ENCODE results near the gene NFYC. TPM values are rescaled to one million over a fixed set of nuclear protein-coding genes. Genes with fewer than 3 reads are reported as not detected.

NFYC gene
- total RNA-seq, 1 experiment from 2014 or later, result 63.3 TPM

GRCh38 chr1:40777224-40777970 is 85.9 kb downstream of the NFYC start:
- H3K4me2 ChIP-seq (ENCODE audit: low read length), result no peak overlapping the region
- intact Hi-C loops (cut with micrococcal nuclease), result no loop called here
- H3K9me3 ChIP-seq (ENCODE audit: control insufficient read depth in 1 of 2, insufficient read depth in 1 of 2, low read depth in 1 of 2, low read length in 2 of 2), result no peaks in the 10 kb centered on the region
- H2AFZ ChIP-seq (ENCODE audit: low read depth, low read length, poor library complexity, severe bottlenecking), result no peak overlapping the region
- H3K27ac ChIP-seq (ENCODE audit: low read depth, low read length), result no peak overlapping the region
- ChIA-PET POLR2A (no interaction called here), CTCF (interaction anchor here (1.0 kb wide), 1 partner anchor 171 kb away, joined by 3 read pairs; no protein-coding TSS in a partner anchor), RAD21 (ENCODE audit: low non-redundant PET in 1 of 2, low total read pairs in 2 of 2, uncharacterized antibody in 2 of 2, unreplicated experiment in 2 of 2) (no interaction called here)
- no peaks in the 10 kb centered on the region for H3K79me2 ChIP-seq (ENCODE audit: insufficient read depth, low read length)
- H3K9me2 ChIP-seq (ENCODE audit: insufficient read depth), result no peaks in the 10 kb centered on the region
- DNase-seq (ENCODE audit: low read depth, low spot score) (no peak), ATAC-seq (no peak)
- TF ChIP-seq CBX3 (IDR thresholded peaks at IDR 0.05; ENCODE audit: low read depth) (no peak), JUND (IDR thresholded peaks at IDR 0.05) (no peak), ZFX (IDR thresholded peaks at IDR 0.05) (no peak), YY1 (IDR thresholded peaks at IDR 0.05; ENCODE audit: extremely low read depth, insufficient replicate concordance, low read depth, low read length) (no peak), CEBPB (IDR thresholded peaks at IDR 0.05; ENCODE audit: low read depth) (no peak), POLR2A (IDR thresholded peaks at IDR 0.05; ENCODE audit: borderline replicate concordance, extremely low read depth, insufficient read depth, insufficient read length) (no peak), SIN3A (IDR thresholded peaks at IDR 0.05; ENCODE audit: low read depth) (no peak), ATF3 (IDR thresholded peaks at IDR 0.05) (no peak), RAD21 (IDR thresholded peaks at IDR 0.05; ENCODE audit: low read depth) (no peak), ZNF274 (IDR thresholded peaks at IDR 0.05; ENCODE audit: low read depth, low read length) (no peak), FOSL1 (IDR thresholded peaks at IDR 0.05; ENCODE audit: low read depth) (no peak), CTCF (IDR thresholded peaks at IDR 0.05 in 2 of 3, conservative IDR thresholded peaks at IDR 0.05 in 1 of 3; ENCODE audit: borderline replicate concordance in 1 of 3, insufficient read depth in 1 of 3, low read depth in 2 of 3, low read length in 2 of 3) (no peak), SRF (IDR thresholded peaks at IDR 0.05; ENCODE audit: low read depth) (no peak), ELF1 (IDR thresholded peaks at IDR 0.05; ENCODE audit: borderline replicate concordance, low read depth) (no peak), EGR1 (IDR thresholded peaks at IDR 0.05; ENCODE audit: low read depth) (no peak), POLR2AphosphoS5 (IDR thresholded peaks at IDR 0.05; ENCODE audit: low read depth, low read length) (no peak), EZH2 (IDR thresholded peaks at IDR 0.05) (no peak), MAX (IDR thresholded peaks at IDR 0.05) (no peak), ZBTB33 (IDR thresholded peaks at IDR 0.05; ENCODE audit: extremely low read depth, insufficient replicate concordance, low read length) (no peak), SP1 (IDR thresholded peaks at IDR 0.05; ENCODE audit: low read depth) (no peak)
- BruUV-seq (replicated peaks), result no TSS peak
- H3K27me3 ChIP-seq (ENCODE audit: insufficient read depth, low read length), result no peaks in the 10 kb centered on the region
- H3K4me1 ChIP-seq (ENCODE audit: control insufficient read depth in 1 of 2, insufficient read depth in 2 of 2, low read length in 2 of 2), result peaks cover 0 to 10% of the 10 kb centered on the region in 2 experiments; a peak in 1 of 4 replicates
- no peak overlapping the region for H3K4me3 ChIP-seq (replicated peaks in 1 of 2; ENCODE audit: low read depth in 1 of 2, low read length in 2 of 2)
- no peak overlapping the region for H3K9ac ChIP-seq (ENCODE audit: low read length)
- H3K36me3 ChIP-seq (ENCODE audit: control insufficient read depth in 1 of 2, insufficient read depth in 2 of 2, low read length in 2 of 2), result no peaks in the 10 kb centered on the region; a peak in 1 of 4 replicates
- H4K20me1 ChIP-seq (ENCODE audit: insufficient read depth), result no peaks in the 10 kb centered on the region
